Type B pancreatic cell (in vitro differentiated cells): ENCODE data around the gene MAN2B2. TPM values are rescaled to one million over a fixed set of nuclear protein-coding genes. Genes with fewer than 3 reads are reported as not detected.

Experiments used
- DNase-seq: peaks from one replicate; pipeline ENCODE4 v3.0.0; 2021; ENCODE audit warnings: mixed read lengths; ENCODE audit not compliant: unreplicated experiment; ENCODE audit errors: extremely low spot score
- H3K27ac Mint-ChIP-seq: 2 replicates; pipeline ENCODE4 v1.8.0; 2021; ENCODE audit warnings: mild to moderate bottlenecking, mixed read lengths
- H3K27me3 Mint-ChIP-seq: 2 replicates; pipeline ENCODE4 v1.8.0; 2021; ENCODE audit warnings: mixed read lengths
- H3K36me3 Mint-ChIP-seq: 2 replicates; pipeline ENCODE4 v1.8.0; 2021; ENCODE audit warnings: mixed read lengths
- H3K4me1 Mint-ChIP-seq: one replicate; pipeline ENCODE4 v1.8.0; 2021; ENCODE audit warnings: mixed read lengths; ENCODE audit not compliant: unreplicated experiment
- H3K4me3 Mint-ChIP-seq: 2 replicates; pipeline ENCODE4 v1.8.0; 2021; ENCODE audit warnings: mild to moderate bottlenecking, mixed read lengths
- H3K9me3 Mint-ChIP-seq: 2 replicates; pipeline ENCODE4 v1.8.0; 2021; ENCODE audit warnings: mixed read lengths
- total RNA-seq: library from RNA; stranded (reverse); gene quantifications from 2 replicates; pipeline ENCODE4 v1.2.1, GENCODE V29; 2021; ENCODE audit warnings: low replicate concordance
- TF ChIP-seq, protein P1 (sequence below): fragments of 200-600 bp; sonication (generic); conservative IDR thresholded peaks from 2 replicates; pipeline ENCODE4 v1.5.0; 2021; ENCODE audit warnings: antibody characterized with exemption, mild to moderate bottlenecking

MAN2B2 gene
- total RNA-seq, 1 donor from 2014 or later = 17.4 TPM

DNA sequence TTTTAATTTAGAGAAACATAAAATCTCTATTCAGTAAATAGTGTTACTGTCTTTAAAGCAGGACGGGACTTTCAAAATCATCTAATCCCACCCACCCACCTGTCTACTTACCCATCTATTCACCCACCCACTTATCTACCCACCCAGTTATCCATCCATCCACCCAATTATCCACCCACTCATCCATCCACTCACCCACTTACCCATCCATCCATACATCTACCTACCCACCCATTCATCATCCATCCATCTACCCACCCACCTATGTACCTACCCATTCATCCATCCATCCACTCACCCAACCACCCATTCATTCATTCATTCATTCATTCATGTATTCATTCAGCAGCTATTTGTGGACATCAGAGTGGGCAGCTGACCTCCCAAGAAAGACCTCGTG is 30.6 kb downstream of the MAN2B2 start:
- Mint-ChIP-seq H3K36me3 (peaks cover 20% of the 10 kb centered on the region), H3K27me3 (no peaks in the 10 kb centered on the region), H3K9me3 (no peaks in the 10 kb centered on the region), H3K4me1 (no peaks in the 10 kb centered on the region), H3K27ac (no peak overlapping the region), H3K4me3 (no peak overlapping the region)
- DNase-seq = no peak
- TF ChIP-seq, protein P1, sequence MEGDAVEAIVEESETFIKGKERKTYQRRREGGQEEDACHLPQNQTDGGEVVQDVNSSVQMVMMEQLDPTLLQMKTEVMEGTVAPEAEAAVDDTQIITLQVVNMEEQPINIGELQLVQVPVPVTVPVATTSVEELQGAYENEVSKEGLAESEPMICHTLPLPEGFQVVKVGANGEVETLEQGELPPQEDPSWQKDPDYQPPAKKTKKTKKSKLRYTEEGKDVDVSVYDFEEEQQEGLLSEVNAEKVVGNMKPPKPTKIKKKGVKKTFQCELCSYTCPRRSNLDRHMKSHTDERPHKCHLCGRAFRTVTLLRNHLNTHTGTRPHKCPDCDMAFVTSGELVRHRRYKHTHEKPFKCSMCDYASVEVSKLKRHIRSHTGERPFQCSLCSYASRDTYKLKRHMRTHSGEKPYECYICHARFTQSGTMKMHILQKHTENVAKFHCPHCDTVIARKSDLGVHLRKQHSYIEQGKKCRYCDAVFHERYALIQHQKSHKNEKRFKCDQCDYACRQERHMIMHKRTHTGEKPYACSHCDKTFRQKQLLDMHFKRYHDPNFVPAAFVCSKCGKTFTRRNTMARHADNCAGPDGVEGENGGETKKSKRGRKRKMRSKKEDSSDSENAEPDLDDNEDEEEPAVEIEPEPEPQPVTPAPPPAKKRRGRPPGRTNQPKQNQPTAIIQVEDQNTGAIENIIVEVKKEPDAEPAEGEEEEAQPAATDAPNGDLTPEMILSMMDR = no peak

DNA sequence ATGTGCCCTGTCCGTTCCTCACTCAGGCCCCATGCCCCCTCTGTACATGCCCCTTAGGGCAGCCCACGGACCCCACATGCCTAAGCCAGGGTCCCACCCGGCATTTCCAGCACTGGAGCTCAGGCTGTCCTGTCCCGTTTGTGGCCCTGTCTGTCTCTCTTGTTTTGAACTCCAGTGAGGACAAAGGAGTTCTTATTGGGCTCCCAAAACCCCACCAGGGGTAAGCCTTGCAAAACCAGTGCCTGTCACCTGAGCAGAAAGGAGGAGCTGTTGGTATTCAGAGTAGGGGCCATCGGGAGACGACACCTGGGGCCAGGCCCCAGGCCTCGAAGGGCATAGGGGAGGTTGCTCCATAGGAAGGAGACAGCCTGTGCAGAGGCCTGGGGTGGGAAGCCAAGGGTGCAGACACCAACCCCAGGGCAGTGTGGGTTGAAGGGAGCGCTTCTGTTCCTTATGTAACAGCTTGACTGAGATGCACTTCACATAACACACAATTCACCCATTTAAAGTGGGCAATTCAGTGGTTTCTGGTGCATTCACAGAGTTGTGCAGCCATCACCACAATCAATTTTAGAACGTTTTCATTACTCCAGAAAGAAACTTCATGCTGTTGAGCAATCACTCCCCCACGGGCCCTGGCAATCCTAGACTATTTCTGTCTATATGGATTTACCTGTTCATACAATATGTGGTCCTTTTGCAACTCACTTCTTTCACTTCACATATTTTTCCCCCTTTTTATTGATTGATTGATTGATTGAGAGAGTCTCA is 31.7 kb downstream of the MAN2B2 start:
- Mint-ChIP-seq H3K4me1 (no peaks in the 10 kb centered on the region), H3K27ac (no peak overlapping the region), H3K36me3 (peaks cover 20% of the 10 kb centered on the region), H3K27me3 (no peaks in the 10 kb centered on the region), H3K9me3 (no peaks in the 10 kb centered on the region), H3K4me3 (no peak overlapping the region)
- TF ChIP-seq, protein P1 = no peak
- DNase-seq = no peak

DNA sequence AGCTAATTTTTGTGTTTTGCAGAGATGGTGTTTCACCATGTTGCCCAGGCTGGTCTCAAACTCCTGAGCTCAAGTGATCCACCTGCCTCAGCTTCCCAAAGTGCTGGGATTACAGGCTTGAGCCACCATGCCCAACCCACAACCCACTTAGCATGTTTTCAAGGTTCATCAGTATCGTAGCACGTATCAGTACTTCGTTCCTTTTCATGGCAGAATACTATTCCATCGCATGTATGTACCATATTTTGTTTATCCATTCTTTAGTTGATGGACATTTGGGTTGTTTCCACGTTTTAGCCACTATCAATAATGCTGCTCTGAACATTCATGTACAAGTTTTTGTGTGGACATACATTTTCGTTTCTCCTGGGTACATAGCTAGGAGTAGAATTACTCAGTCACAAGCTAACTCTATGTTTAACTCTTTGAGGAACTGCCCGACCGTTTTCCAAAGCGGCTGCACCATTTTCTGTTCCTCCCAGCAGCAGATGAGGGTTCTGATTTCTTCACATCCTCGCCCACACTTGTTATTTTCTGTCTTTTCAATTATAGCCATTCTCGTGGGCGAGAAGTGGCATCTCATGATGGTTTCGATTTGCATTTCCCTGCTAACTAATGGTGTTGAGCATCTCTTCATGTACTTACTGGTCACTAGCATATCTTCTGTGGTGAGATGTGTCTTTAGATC is 32.5 kb downstream of the MAN2B2 start:
- DNase-seq = no peak
- H3K4me3 Mint-ChIP-seq = no peak overlapping the region
- H3K9me3 Mint-ChIP-seq = no peaks in the 10 kb centered on the region
- H3K27ac Mint-ChIP-seq = no peak overlapping the region
- H3K4me1 Mint-ChIP-seq = no peaks in the 10 kb centered on the region
- H3K27me3 Mint-ChIP-seq = no peaks in the 10 kb centered on the region
- TF ChIP-seq, protein P1 = no peak
- peaks cover 24% of the 10 kb centered on the region for H3K36me3 Mint-ChIP-seq

DNA sequence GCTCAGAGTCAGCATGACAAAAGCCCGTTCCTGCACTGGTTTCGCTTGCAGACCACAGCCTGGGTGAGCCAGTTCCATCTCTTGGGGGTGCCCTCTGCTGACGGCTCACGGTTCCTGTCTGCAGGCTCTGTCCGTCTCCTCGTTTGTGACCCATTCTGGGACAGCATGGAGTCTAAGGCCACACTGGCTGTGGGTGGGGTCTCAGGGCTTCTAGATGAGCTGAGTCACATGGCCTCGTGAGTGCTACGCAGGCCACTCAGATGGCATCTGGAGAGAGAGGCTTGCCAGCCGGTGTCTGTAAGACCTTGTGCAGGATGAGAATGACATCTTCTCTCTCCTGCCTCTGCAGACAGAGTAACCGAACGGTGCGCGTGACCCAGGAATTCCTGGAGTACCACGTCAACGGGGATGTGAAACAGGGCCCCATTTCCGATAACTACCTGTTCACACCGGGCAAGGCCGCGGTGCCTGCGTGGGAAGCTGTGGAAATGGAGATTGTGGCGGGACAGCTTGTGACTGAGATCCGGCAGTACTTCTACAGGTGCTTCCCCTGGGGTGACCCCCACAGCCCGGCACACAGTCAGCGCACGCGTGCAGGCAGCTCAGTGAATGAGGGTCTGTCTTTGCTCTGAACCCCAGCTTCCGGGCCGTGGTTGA is 33.9 kb downstream of the MAN2B2 start:
- H3K4me3 Mint-ChIP-seq = no peak overlapping the region
- no peak overlapping the region for H3K27ac Mint-ChIP-seq
- TF ChIP-seq, protein P1 = no peak
- H3K27me3 Mint-ChIP-seq = no peaks in the 10 kb centered on the region
- no peak for DNase-seq
- peaks cover 24% of the 10 kb centered on the region for H3K36me3 Mint-ChIP-seq
- no peaks in the 10 kb centered on the region for H3K9me3 Mint-ChIP-seq
- no peaks in the 10 kb centered on the region for H3K4me1 Mint-ChIP-seq

DNA sequence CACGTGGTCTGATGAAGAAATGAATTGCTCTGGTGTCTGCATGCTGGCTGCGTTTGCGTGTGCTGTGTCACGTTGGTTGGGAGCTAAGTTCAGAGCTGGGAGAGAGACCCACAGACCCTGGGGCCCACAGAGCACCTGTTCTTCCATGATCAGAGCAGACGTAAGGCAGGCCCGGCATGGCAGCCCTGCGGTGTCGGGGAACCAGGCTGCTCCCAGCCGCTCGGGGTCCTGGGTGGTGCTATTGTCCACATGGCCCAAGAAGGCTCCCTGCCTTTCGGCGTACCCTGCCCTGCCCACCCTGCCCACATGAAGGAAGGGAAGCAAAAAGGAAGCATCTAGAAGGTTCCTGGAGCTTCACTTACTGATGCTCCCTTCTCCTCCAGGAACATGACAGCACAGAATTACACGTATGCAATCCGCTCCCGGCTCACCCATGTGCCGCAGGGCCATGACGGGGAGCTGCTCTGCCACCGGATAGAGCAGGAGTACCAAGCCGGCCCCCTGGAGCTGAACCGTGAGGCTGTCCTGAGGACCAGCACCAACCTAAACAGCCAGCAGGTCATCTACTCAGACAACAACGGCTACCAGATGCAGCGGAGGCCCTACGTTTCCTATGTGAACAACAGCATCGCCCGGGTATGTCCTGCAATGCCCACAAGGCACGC is 34.6 kb downstream of the MAN2B2 start:
- H3K36me3 Mint-ChIP-seq = peaks cover 24% of the 10 kb centered on the region
- no peaks in the 10 kb centered on the region for H3K9me3 Mint-ChIP-seq
- H3K27me3 Mint-ChIP-seq = no peaks in the 10 kb centered on the region
- H3K27ac Mint-ChIP-seq = no peak overlapping the region
- DNase-seq = no peak
- no peak overlapping the region for H3K4me3 Mint-ChIP-seq
- H3K4me1 Mint-ChIP-seq = no peaks in the 10 kb centered on the region
- TF ChIP-seq, protein P1 = no peak
